RWPE2 (cell line): ENCODE results near the gene HRH2.

Experiments used
- ATAC-seq: fragments of 200-7000 bp; cut with Tn5 transposase; 3 replicates; pipeline ENCODE4 v1.9.1; 2021; ENCODE audit warnings: low read depth
- DNase-seq: peaks from one replicate; pipeline ENCODE4 v3.0.0-alpha.2; 2020; ENCODE audit warnings: low spot score
- H3K27ac ChIP-seq: fragments of 450-650 bp; 2 replicates; pipeline ENCODE4 v1.5.1; 2017; ENCODE audit warnings: mild to moderate bottlenecking; ENCODE audit not compliant: poor library complexity, severe bottlenecking
- H3K27me3 ChIP-seq: fragments of 250-450 bp; sonication (Bioruptor Pico); 2 replicates; pipeline ENCODE4 v1.5.1; 2021; ENCODE audit warnings: mild to moderate bottlenecking, moderate library complexity; ENCODE audit not compliant: insufficient read depth, poor library complexity, severe bottlenecking
- H3K36me3 ChIP-seq: fragments of 250-450 bp; sonication (Bioruptor Pico); 2 replicates; pipeline ENCODE4 v1.5.1; 2020; ENCODE audit warnings: low read depth, mild to moderate bottlenecking, moderate library complexity
- H3K4me1 ChIP-seq: fragments of 250-450 bp; sonication (Bioruptor Pico); 2 replicates; pipeline ENCODE4 v1.5.1; 2021; ENCODE audit warnings: mild to moderate bottlenecking, moderate library complexity; ENCODE audit not compliant: insufficient read depth, poor library complexity, severe bottlenecking
- H3K4me3 ChIP-seq: fragments of 250-450 bp; sonication (Bioruptor Pico); 2 replicates; pipeline ENCODE4 v1.5.1; 2021; ENCODE audit warnings: mild to moderate bottlenecking, moderate library complexity; ENCODE audit not compliant: severe bottlenecking
- H3K9me3 ChIP-seq: fragments of 250-450 bp; sonication (Bioruptor Pico); 2 replicates; pipeline ENCODE4 v1.5.1; 2021; ENCODE audit warnings: mild to moderate bottlenecking, moderate library complexity; ENCODE audit not compliant: severe bottlenecking
- TF ChIP-seq, protein P1 (sequence below): fragments of 450-650 bp; IDR thresholded peaks from one replicate; pipeline ENCODE4 v1.5.1; 2017; ENCODE audit warnings: mild to moderate bottlenecking, moderate library complexity; ENCODE audit not compliant: poor library complexity, severe bottlenecking

The HRH2 gene

DNA sequence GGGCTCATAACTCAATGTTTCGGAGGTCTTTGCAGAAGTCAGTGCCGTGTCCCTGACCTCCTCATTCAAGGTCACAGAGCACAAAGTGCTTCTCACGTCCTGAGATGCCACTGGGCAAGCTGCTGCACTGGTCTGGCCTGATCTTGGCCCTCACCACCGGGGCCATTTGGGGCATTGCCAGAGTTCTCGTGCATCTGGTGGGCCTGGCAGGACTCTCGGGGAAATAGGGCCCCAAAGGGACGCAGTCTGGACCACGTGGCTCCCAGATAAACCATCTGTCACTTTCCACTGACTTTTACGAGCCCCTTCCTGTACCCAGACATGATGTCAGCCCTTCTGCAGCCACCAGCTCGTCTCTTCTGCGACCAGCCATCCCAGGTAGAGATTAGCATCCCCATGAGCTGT is 54.8 kb downstream of the HRH2 start:
- TF ChIP-seq, protein P1, sequence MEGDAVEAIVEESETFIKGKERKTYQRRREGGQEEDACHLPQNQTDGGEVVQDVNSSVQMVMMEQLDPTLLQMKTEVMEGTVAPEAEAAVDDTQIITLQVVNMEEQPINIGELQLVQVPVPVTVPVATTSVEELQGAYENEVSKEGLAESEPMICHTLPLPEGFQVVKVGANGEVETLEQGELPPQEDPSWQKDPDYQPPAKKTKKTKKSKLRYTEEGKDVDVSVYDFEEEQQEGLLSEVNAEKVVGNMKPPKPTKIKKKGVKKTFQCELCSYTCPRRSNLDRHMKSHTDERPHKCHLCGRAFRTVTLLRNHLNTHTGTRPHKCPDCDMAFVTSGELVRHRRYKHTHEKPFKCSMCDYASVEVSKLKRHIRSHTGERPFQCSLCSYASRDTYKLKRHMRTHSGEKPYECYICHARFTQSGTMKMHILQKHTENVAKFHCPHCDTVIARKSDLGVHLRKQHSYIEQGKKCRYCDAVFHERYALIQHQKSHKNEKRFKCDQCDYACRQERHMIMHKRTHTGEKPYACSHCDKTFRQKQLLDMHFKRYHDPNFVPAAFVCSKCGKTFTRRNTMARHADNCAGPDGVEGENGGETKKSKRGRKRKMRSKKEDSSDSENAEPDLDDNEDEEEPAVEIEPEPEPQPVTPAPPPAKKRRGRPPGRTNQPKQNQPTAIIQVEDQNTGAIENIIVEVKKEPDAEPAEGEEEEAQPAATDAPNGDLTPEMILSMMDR: no peak
- H3K9me3 ChIP-seq: peaks cover 3% of the 10 kb centered on the region
- H3K4me3 ChIP-seq: no peak overlapping the region
- peaks cover 13% of the 10 kb centered on the region for H3K27me3 ChIP-seq
- no peaks in the 10 kb centered on the region for H3K36me3 ChIP-seq
- no peaks in the 10 kb centered on the region for H3K4me1 ChIP-seq
- ATAC-seq (no peak), DNase-seq (peak; percentile 61)
- no peak overlapping the region for H3K27ac ChIP-seq

DNA sequence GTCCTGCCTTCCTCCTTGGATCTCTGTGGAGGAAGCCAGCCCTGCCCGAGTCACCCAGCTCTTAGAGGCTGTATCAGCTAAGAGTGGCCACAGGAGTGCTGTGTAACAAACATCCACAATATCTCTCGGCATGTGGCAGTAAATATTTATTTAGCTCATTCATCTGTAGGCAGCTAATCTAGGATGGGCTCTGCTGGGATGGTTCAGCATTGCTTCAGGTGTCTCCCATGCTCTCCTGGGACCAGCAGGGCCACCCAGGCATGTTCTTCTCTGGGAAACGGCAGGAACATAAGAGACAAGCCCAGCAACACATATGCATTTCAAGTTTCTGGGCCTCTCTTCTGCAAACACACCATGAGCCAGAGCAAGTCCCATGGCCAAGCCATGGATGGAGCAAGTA is 56.1 kb downstream of the HRH2 start:
- no peak overlapping the region for H3K4me3 ChIP-seq

DNA sequence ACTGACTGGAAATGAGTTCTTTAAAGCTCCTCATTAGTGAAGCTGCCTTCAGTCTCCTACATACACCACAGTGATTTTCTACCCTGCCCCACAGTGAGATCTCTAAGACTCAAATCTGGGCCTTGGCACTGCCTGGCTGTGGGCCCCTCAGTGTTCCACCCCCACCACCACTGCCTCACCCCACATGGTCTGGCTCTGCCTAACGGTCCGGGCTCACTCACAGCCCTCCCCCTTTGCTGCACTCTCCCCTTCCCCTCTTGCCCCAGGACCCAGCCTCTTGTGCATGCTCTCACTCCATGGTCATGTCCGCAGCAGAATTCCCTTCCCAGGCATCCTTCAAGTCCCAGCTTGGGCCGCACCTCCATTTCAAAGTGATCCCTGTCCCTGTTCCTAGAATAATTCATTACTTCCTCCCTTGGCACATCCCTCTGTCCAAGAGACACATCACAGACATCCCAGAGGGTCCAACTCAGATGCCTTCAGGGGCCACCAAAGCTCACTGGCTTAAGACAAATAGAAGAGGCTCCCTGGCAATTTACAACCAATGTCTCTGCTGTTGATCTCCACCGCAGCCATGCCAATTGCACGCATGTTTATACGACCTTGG is 56.7 kb downstream of the HRH2 start:
- TF ChIP-seq, protein P1: no peak
- H3K4me3 ChIP-seq: no peak overlapping the region
- peaks cover 3% of the 10 kb centered on the region for H3K9me3 ChIP-seq
- H3K36me3 ChIP-seq: no peaks in the 10 kb centered on the region
- H3K4me1 ChIP-seq: no peaks in the 10 kb centered on the region
- no peak overlapping the region for H3K27ac ChIP-seq
- H3K27me3 ChIP-seq: peaks cover 9% of the 10 kb centered on the region
- ATAC-seq (no peak), DNase-seq (peak; percentile 46)

More for the DNA sequence above, 56.1 kb downstream of the HRH2 start:
- DNase-seq (peak; percentile 30), ATAC-seq (no peak; the same call in 2 of the 3 replicates)
- TF ChIP-seq, protein P1: no peak
- peaks cover 9% of the 10 kb centered on the region for H3K27me3 ChIP-seq
- no peaks in the 10 kb centered on the region for H3K4me1 ChIP-seq
- H3K36me3 ChIP-seq: no peaks in the 10 kb centered on the region
- H3K27ac ChIP-seq: no peak overlapping the region
- H3K9me3 ChIP-seq: peaks cover 3% of the 10 kb centered on the region

DNA sequence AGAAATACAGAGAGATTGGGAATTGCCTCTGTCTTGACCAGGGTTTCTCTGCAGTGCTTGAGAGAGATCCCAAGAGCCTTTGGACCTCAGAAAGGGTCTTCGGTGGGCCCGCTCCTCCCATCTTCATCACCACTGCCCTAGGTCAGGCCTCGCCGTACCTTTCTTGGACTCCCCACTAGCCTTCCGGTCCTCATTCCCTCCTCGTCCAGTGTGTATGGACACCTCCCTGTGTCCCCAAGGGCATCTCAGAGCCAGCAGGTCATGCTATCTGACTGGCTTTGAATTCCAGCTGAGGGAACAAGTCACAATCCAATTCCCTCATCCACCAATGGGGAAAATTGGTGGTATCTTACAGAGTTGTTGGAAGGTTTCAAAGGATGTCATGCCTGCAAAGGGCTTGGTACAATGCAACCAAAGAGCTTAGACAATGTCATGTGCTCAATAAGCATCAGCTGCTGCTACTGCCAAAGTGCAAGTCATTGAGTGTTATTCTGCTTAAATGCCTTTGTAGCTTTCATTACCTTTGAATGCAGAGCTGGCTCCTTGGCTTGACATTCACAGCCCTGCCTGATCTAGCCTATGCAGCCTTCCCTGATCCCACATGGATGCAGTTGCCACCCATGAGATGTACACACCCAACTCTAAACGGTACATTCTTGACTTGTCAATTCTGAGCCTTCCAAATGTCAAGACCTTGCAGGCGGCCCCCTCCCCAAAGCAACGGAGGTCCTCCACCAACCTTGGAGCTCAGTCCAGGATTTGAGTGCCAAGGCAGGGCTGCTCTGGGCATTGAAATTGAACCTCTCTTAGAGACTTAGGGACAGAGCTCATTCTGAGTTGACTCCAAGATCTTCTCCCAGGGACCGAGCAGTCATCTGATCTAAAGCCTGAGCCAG is 58.0 kb downstream of the HRH2 start:
- H3K4me3 ChIP-seq: no peak overlapping the region
- DNase-seq (peak; percentile 47), ATAC-seq (no peak)
- peaks cover 9% of the 10 kb centered on the region for H3K27me3 ChIP-seq
- no peaks in the 10 kb centered on the region for H3K4me1 ChIP-seq
- TF ChIP-seq, protein P1: no peak
- no peaks in the 10 kb centered on the region for H3K36me3 ChIP-seq
- H3K27ac ChIP-seq: no peak overlapping the region
- peaks cover 3% of the 10 kb centered on the region for H3K9me3 ChIP-seq
